ENCODE measurements around the gene C1orf21.

The C1orf21 gene

DNA sequence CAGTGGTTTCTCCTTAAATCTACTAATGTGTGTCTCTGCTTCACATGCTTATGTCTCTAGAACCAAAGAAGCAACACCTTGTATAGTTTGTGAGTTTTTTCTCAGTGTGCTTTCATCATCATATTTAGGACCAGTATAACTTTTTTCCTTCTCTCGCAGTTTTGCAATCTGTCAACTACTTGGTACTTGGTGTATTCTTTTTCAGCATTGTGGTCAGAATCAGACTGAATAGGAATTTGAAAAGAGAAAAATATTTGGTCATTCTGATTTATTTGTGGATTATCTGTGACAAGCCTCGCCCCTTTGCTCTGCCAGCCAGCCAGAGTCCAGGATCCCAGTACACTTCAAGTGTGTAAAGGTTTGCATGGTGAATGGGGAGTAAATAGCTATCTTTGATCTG is 122.3 kb downstream of the C1orf21 start:
- FAIRE-seq, result no peak
- TF ChIP-seq SPI1 (IDR thresholded peaks at IDR 0.05; ENCODE audit: low read depth, low read length) (no peak), PAX5 (IDR thresholded peaks at IDR 0.05; ENCODE audit: insufficient read depth, low read length, severe bottlenecking) (no peak), TAF1 (IDR thresholded peaks at IDR 0.05; ENCODE audit: low read depth, low read length) (no peak), POLR2AphosphoS5 (IDR thresholded peaks at IDR 0.05; ENCODE audit: low read depth, low read length) (no peak), POU2F2 (IDR thresholded peaks at IDR 0.05; ENCODE audit: low read depth, low read length) (no peak), POLR2A (IDR thresholded peaks at IDR 0.05; ENCODE audit: low read depth, low read length) (no peak)
- no peak for DNase-seq (ENCODE audit: insufficient read length, low spot score)

GRCh38 chr1:184510110-184510509 is 123.3 kb downstream of the C1orf21 start:
- no peak for TF ChIP-seq TAF1 (IDR thresholded peaks at IDR 0.05; ENCODE audit: low read depth, low read length)
- TF ChIP-seq POLR2A (IDR thresholded peaks at IDR 0.05; ENCODE audit: low read depth, low read length), result no peak
- no peak for TF ChIP-seq SPI1 (IDR thresholded peaks at IDR 0.05; ENCODE audit: low read depth, low read length)
- no peak for TF ChIP-seq PAX5 (IDR thresholded peaks at IDR 0.05; ENCODE audit: insufficient read depth, low read length, severe bottlenecking)
- TF ChIP-seq POLR2AphosphoS5 (IDR thresholded peaks at IDR 0.05; ENCODE audit: low read depth, low read length), result no peak
- no peak for TF ChIP-seq POU2F2 (IDR thresholded peaks at IDR 0.05; ENCODE audit: low read depth, low read length)
- FAIRE-seq, result no peak
- no peak for DNase-seq (ENCODE audit: insufficient read length, low spot score)

GRCh38 chr1:184512724-184513123 is 125.9 kb downstream of the C1orf21 start:
- TF ChIP-seq POU2F2 (IDR thresholded peaks at IDR 0.05; ENCODE audit: low read depth, low read length), result no peak
- no peak for TF ChIP-seq PAX5 (IDR thresholded peaks at IDR 0.05; ENCODE audit: insufficient read depth, low read length, severe bottlenecking)
- TF ChIP-seq POLR2A (IDR thresholded peaks at IDR 0.05; ENCODE audit: low read depth, low read length), result no peak
- no peak for TF ChIP-seq POLR2AphosphoS5 (IDR thresholded peaks at IDR 0.05; ENCODE audit: low read depth, low read length)
- no peak for TF ChIP-seq SPI1 (IDR thresholded peaks at IDR 0.05; ENCODE audit: low read depth, low read length)
- no peak for TF ChIP-seq TAF1 (IDR thresholded peaks at IDR 0.05; ENCODE audit: low read depth, low read length)
- no peak for DNase-seq (ENCODE audit: insufficient read length, low spot score)
- FAIRE-seq, result no peak

DNA sequence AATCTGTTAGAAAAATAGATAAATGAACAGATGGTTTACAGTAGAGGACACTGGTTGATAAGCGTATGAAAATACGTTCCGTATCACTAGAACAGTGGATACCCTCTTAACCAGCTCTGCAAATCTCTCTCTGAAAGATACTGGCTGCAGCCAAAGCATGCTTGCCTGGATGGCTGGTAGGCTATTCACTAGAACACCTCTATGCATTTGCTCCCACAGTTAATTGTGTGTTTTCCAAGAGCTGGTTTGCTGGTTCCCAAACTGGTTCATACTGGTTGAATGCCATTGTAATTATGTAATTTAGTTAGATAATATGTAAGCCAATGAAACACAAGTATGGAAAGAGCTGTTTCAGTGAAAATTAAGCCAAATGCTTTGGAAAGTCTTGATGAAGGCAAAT is 126.6 kb downstream of the C1orf21 start:
- TF ChIP-seq POU2F2 (IDR thresholded peaks at IDR 0.05; ENCODE audit: low read depth, low read length), result no peak
- FAIRE-seq, result no peak
- no peak for DNase-seq (ENCODE audit: insufficient read length, low spot score)

- DNase-seq (ENCODE audit: insufficient read length, low spot score) (no peak), FAIRE-seq (no peak)
- TF ChIP-seq POLR2A (IDR thresholded peaks at IDR 0.05; ENCODE audit: low read depth, low read length) (no peak), POLR2AphosphoS5 (IDR thresholded peaks at IDR 0.05; ENCODE audit: low read depth, low read length) (no peak), POU2F2 (IDR thresholded peaks at IDR 0.05; ENCODE audit: low read depth, low read length) (no peak), PAX5 (IDR thresholded peaks at IDR 0.05; ENCODE audit: insufficient read depth, low read length, severe bottlenecking) (no peak), TAF1 (IDR thresholded peaks at IDR 0.05; ENCODE audit: low read depth, low read length) (no peak), SPI1 (IDR thresholded peaks at IDR 0.05; ENCODE audit: low read depth, low read length) (no peak)
Measured at GRCh38 chr1:184513966-184514365, 127.1 kb downstream of the C1orf21 start.

DNA sequence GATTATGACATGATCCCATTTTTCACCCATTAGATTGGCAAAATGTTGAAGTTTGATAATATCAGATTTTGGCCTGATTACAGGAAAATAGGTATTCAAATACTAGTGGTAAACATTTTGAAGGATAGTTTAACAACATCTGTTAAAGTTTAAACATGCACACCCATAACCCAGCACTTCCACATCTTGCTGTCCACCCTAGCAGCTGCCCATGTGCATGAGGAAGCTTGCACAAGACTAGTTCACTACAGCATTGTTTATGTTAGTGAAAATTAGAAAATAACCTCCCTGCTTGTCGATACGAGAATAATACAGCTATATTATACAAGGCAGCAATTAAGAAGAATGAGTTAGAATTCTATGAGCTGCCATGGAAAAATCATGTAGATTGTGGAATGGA is 127.6 kb downstream of the C1orf21 start:
- TF ChIP-seq POU2F2 (IDR thresholded peaks at IDR 0.05; ENCODE audit: low read depth, low read length), result no peak
- TF ChIP-seq POLR2AphosphoS5 (IDR thresholded peaks at IDR 0.05; ENCODE audit: low read depth, low read length), result no peak
- no peak for TF ChIP-seq SPI1 (IDR thresholded peaks at IDR 0.05; ENCODE audit: low read depth, low read length)
- no peak for TF ChIP-seq PAX5 (IDR thresholded peaks at IDR 0.05; ENCODE audit: insufficient read depth, low read length, severe bottlenecking)
- TF ChIP-seq POLR2A (IDR thresholded peaks at IDR 0.05; ENCODE audit: low read depth, low read length), result no peak
- TF ChIP-seq TAF1 (IDR thresholded peaks at IDR 0.05; ENCODE audit: low read depth, low read length), result no peak
- DNase-seq (ENCODE audit: insufficient read length, low spot score), result no peak

DNA sequence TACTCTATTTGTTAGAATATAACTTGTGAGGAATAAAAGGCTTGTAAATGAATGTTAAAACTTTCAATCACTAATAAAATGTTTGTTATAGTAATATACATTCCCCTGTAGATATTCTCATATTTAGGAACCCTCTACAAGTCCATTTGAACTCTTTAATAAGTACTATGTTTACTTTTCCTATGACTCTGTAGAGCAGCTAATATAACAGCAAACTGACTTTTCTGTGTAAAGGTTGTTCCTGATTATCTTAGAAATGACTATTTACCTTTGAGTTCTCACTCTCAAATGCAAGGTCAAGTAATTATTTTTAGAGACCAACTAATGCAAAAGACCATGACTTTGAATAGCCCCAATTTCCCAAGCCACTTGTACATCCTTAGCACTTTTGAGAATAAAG is 130.3 kb downstream of the C1orf21 start:
- FAIRE-seq (no peak), DNase-seq (ENCODE audit: insufficient read length, low spot score) (no peak)
- TF ChIP-seq PAX5 (IDR thresholded peaks at IDR 0.05; ENCODE audit: insufficient read depth, low read length, severe bottlenecking), result no peak
- TF ChIP-seq TAF1 (IDR thresholded peaks at IDR 0.05; ENCODE audit: low read depth, low read length), result no peak
- no peak for TF ChIP-seq POLR2AphosphoS5 (IDR thresholded peaks at IDR 0.05; ENCODE audit: low read depth, low read length)
- TF ChIP-seq POLR2A (IDR thresholded peaks at IDR 0.05; ENCODE audit: low read depth, low read length), result no peak
- no peak for TF ChIP-seq POU2F2 (IDR thresholded peaks at IDR 0.05; ENCODE audit: low read depth, low read length)
- TF ChIP-seq SPI1 (IDR thresholded peaks at IDR 0.05; ENCODE audit: low read depth, low read length), result no peak

More for the DNA sequence above, 127.6 kb downstream of the C1orf21 start:
- FAIRE-seq, result no peak

- FAIRE-seq, result no peak
- TF ChIP-seq POLR2AphosphoS5 (IDR thresholded peaks at IDR 0.05; ENCODE audit: low read depth, low read length) (no peak), PAX5 (IDR thresholded peaks at IDR 0.05; ENCODE audit: insufficient read depth, low read length, severe bottlenecking) (no peak), POU2F2 (IDR thresholded peaks at IDR 0.05; ENCODE audit: low read depth, low read length) (no peak), TAF1 (IDR thresholded peaks at IDR 0.05; ENCODE audit: low read depth, low read length) (no peak), SPI1 (IDR thresholded peaks at IDR 0.05; ENCODE audit: low read depth, low read length) (no peak), POLR2A (IDR thresholded peaks at IDR 0.05; ENCODE audit: low read depth, low read length) (no peak)
Measured at GRCh38 chr1:184518736-184519357, 132.0 kb downstream of the C1orf21 start.

GRCh38 chr1:184520336-184520735 is 133.5 kb downstream of the C1orf21 start:
- DNase-seq (ENCODE audit: insufficient read length, low spot score) (no peak), FAIRE-seq (no peak)
- no peak for TF ChIP-seq TAF1 (IDR thresholded peaks at IDR 0.05; ENCODE audit: low read depth, low read length)
- no peak for TF ChIP-seq PAX5 (IDR thresholded peaks at IDR 0.05; ENCODE audit: insufficient read depth, low read length, severe bottlenecking)
- no peak for TF ChIP-seq SPI1 (IDR thresholded peaks at IDR 0.05; ENCODE audit: low read depth, low read length)
- no peak for TF ChIP-seq POLR2A (IDR thresholded peaks at IDR 0.05; ENCODE audit: low read depth, low read length)
- TF ChIP-seq POLR2AphosphoS5 (IDR thresholded peaks at IDR 0.05; ENCODE audit: low read depth, low read length), result no peak
- no peak for TF ChIP-seq POU2F2 (IDR thresholded peaks at IDR 0.05; ENCODE audit: low read depth, low read length)

More at GRCh38 chr1:184518736-184519357, 132.0 kb downstream of the C1orf21 start:
- no peak for DNase-seq (ENCODE audit: insufficient read length, low spot score)

DNA sequence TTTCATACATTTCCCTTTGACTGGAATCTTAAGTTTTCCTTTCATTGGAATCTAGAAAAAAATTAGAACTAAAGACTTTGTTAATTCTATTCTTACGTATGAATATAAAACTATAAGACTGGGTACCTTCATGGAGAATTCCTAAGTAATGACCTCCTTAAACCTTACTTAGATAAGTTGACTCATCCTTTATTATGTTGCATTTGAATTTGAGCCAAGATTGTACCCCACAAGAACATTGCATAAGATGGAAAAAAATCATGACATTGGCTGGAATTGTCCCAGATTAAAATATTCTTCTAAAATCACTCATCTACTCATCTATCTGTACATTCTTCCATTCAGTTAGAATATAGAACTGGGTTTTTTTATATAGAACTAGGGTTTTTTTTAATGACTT is 137.4 kb downstream of the C1orf21 start:
- DNase-seq (ENCODE audit: insufficient read length, low spot score) (no peak), FAIRE-seq (no peak)
- no peak for TF ChIP-seq POLR2AphosphoS5 (IDR thresholded peaks at IDR 0.05; ENCODE audit: low read depth, low read length)

Data from GM12891 (cell line).